ENCODE data around the gene ARID5B.

GRCh38 chr10:61899663-61899996 is 1.9 kb upstream of the ARID5B start:
- TF ChIP-seq, protein P1, sequence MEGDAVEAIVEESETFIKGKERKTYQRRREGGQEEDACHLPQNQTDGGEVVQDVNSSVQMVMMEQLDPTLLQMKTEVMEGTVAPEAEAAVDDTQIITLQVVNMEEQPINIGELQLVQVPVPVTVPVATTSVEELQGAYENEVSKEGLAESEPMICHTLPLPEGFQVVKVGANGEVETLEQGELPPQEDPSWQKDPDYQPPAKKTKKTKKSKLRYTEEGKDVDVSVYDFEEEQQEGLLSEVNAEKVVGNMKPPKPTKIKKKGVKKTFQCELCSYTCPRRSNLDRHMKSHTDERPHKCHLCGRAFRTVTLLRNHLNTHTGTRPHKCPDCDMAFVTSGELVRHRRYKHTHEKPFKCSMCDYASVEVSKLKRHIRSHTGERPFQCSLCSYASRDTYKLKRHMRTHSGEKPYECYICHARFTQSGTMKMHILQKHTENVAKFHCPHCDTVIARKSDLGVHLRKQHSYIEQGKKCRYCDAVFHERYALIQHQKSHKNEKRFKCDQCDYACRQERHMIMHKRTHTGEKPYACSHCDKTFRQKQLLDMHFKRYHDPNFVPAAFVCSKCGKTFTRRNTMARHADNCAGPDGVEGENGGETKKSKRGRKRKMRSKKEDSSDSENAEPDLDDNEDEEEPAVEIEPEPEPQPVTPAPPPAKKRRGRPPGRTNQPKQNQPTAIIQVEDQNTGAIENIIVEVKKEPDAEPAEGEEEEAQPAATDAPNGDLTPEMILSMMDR (IDR thresholded peaks at IDR 0.05) = no peak
- TF ChIP-seq POLR2A (IDR thresholded peaks at IDR 0.05) (no peak), POLR2AphosphoS5 (IDR thresholded peaks at IDR 0.05) (no peak), EP300 (IDR thresholded peaks at IDR 0.05; ENCODE audit: low read depth) (no peak)

Data from transverse colon (tissue), 4 donors.